Measurements from ENCODE around the gene SHOC1.

DNA sequence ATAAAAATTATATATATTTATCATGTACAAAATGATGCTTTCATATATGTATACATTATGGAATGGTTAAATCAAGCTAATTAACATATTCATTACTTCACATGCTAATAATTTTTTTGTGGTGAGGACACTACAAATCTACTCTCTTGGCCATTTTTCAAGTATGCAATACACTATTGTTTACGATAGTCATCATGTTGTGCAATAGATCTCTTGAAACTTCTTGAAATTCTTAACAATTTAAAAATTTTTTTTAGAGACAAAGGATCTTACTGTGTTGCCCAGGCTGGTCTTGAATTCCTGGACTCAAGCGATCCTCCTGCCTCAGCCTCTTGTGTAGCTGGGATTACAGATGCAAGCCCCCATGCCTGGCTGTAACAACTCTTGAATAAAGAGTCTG lies 45.2 kb upstream of the SHOC1 start:
- TF ChIP-seq, protein P1, sequence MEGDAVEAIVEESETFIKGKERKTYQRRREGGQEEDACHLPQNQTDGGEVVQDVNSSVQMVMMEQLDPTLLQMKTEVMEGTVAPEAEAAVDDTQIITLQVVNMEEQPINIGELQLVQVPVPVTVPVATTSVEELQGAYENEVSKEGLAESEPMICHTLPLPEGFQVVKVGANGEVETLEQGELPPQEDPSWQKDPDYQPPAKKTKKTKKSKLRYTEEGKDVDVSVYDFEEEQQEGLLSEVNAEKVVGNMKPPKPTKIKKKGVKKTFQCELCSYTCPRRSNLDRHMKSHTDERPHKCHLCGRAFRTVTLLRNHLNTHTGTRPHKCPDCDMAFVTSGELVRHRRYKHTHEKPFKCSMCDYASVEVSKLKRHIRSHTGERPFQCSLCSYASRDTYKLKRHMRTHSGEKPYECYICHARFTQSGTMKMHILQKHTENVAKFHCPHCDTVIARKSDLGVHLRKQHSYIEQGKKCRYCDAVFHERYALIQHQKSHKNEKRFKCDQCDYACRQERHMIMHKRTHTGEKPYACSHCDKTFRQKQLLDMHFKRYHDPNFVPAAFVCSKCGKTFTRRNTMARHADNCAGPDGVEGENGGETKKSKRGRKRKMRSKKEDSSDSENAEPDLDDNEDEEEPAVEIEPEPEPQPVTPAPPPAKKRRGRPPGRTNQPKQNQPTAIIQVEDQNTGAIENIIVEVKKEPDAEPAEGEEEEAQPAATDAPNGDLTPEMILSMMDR (IDR thresholded peaks at IDR 0.05), result no peak
- no peak for TF ChIP-seq POLR2A (IDR thresholded peaks at IDR 0.05)

Measured in lower leg skin (tissue), 3 donors.